Thymus (tissue), 11 donors: ENCODE results near the gene GNAT2. TPM values are rescaled to one million over a fixed set of nuclear protein-coding genes. Genes with fewer than 3 reads are reported as not detected.

Experiments used
- DNase-seq, 9 donors: peaks; one replicate each; pipeline ENCODE4 v3.0.0-alpha.2; 2013; ENCODE audit warnings: low spot score in 9 of 9, low read depth in 6 of 9, missing footprints in 1 of 9
- H3K27ac ChIP-seq, 2 donors: one replicate each; pipeline ENCODE4 v1.5.1; 2013; ENCODE audit warnings: control low read depth in 1 of 2, low read depth in 1 of 2, low read length in 1 of 2, mild to moderate bottlenecking in 1 of 2, moderate library complexity in 1 of 2
- H3K27me3 ChIP-seq, 2 donors: one replicate each; pipeline ENCODE4 v1.5.1; 2013; ENCODE audit warnings: low read length in 1 of 2; ENCODE audit not compliant: control insufficient read depth in 2 of 2, insufficient read depth in 1 of 2
- H3K36me3 ChIP-seq, 2 donors: one replicate each; pipeline ENCODE4 v1.5.1; 2013; ENCODE audit warnings: low read length in 1 of 2, mild to moderate bottlenecking in 1 of 2, moderate library complexity in 1 of 2; ENCODE audit not compliant: control insufficient read depth in 2 of 2, insufficient read depth in 2 of 2
- H3K4me1 ChIP-seq, 2 donors: one replicate each; pipeline ENCODE4 v1.5.1; 2013; ENCODE audit warnings: low read length in 2 of 2; ENCODE audit not compliant: control insufficient read depth in 2 of 2, insufficient read depth in 2 of 2
- H3K4me3 ChIP-seq, 2 donors: one replicate each; pipeline ENCODE4 v1.5.1; 2013; ENCODE audit warnings: low read length in 2 of 2, control low read depth in 1 of 2, mild to moderate bottlenecking in 1 of 2
- H3K9me3 ChIP-seq, 2 donors: one replicate each; pipeline ENCODE4 v1.5.1; 2013; ENCODE audit warnings: low read length in 1 of 2, mild to moderate bottlenecking in 1 of 2; ENCODE audit not compliant: control insufficient read depth in 2 of 2, insufficient read depth in 1 of 2
- WGBS: extraction: QIAGEN DNeasy Blood & Tissue Kit; methylation state at CpG from one replicate; pipeline ENCODE4 v1.1.7; 2013; 5-methylcytosine and 5-hydroxymethylcytosine counted together
- polyA plus RNA-seq: library from polyadenylated mRNA; stranded (reverse); fragments of 200-250 nt; gene quantifications from one replicate; pipeline ENCODE4 v1.2.3, GENCODE V29; 2013
- total RNA-seq: library from RNA; stranded (reverse); fragments of 120-200 nt; gene quantifications from one replicate; pipeline ENCODE4 v1.2.4, GENCODE V29; 2013
- donor health status: healthy.

The GNAT2 gene
- total and polyA plus RNA-seq, 2 donors, result 0.05 to 0.14 TPM

DNA sequence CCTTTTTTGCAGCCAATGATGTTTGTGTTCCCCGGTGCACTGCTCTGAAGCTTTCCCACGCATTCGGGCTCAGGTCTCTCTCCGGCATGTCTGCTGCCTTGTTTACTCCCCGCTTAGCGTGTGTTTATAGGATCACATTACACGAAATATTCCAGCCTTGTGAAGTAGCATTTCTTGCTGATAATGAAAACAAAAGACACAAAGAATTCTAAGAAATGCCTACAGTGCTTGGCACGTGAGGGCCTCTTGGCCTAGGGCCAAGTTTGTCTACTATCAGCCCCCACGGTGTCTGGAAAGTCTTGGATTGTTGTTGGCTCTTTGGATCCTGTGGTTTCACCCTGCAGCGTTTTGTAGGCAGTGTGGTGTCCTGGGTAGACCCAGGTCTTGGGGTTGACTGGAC, 25.3 kb upstream of the GNAT2 start:
- H3K4me3 ChIP-seq, result no peak overlapping the region
- peaks cover 2 to 12% of the 10 kb centered on the region in 2 donors for H3K4me1 ChIP-seq
- H3K27ac ChIP-seq, result no peak overlapping the region
- no peaks in the 10 kb centered on the region for H3K27me3 ChIP-seq
- no peaks in the 10 kb centered on the region for H3K36me3 ChIP-seq
- DNase-seq, result no peak
- WGBS, result 85% methylated on average over 10 of the region's 10 CpGs
- H3K9me3 ChIP-seq, result no peaks in the 10 kb centered on the region

DNA sequence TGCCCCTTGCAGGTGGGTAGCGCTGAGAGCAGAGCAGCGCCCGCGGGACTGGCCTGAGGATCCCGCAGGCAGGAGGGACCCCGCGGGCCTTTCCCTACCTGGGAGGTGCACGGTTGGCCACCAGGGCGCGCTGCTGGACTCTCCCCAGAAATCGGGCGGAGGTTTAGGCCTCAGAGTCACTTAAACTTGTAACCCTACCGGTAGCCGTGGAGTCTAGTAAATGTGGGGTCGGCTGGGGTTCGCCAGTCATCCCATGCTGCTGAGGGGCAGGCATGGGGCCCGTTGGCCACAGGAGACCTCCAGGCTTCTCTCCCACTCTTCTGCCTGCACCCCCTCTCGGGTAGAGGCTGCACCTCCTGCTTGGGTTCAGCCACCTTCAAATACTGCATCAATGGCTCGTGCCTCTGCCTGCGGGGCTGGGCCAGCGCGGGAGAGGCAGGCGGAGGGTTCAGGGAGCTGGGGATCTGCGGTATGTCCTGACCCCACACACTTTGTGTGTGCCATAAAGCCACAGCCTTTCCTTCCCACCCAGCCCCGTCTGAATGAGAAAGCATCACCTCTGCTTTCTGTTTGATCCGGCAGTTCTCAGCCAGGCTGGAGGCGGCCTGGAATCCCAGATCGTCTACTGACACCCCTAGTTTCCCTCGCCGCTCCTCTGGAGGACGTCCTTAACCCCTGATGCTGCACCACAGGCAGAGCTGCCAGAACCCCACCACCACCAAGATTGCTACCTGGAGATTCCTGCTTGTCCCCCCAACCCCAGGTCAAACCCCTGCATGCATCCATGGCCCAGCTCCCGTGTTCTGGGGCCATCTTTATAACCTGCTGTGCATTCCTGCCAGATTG, 24.2 kb upstream of the GNAT2 start:
- WGBS, result 46% methylated on average over 32 of the region's 32 CpGs

DNA sequence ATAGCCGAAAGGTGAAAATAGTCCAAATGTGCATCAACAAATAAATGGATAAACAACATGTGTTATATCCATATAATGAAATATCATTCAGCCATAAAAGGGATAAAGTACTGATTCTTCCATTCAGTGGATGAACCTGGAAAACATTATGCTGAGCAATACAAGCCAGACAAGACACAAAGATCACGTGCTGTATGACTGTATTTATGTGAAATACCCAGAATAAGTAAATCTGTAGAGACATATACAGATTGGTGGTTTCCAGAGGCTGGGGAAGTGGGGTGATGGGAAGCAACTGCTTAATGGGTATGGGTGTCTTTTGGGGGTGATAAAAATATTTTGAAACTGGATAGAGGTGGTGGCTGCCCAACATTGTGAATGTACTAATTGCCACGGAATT, 23.2 kb upstream of the GNAT2 start:
- Histone ChIP-seq H3K4me1 (peaks cover 2 to 12% of the 10 kb centered on the region in 2 donors), H3K9me3 (no peaks in the 10 kb centered on the region), H3K36me3 (no peaks in the 10 kb centered on the region), H3K27ac (no peak overlapping the region), H3K4me3 (no peak overlapping the region), H3K27me3 (no peaks in the 10 kb centered on the region)
- 87% methylated on average over 3 of the region's 3 CpGs for WGBS
- DNase-seq, result no peak

More for the DNA sequence above, 24.2 kb upstream of the GNAT2 start:
- Histone ChIP-seq H3K27me3 (no peaks in the 10 kb centered on the region), H3K36me3 (no peaks in the 10 kb centered on the region), H3K4me1 (peaks cover 2 to 12% of the 10 kb centered on the region in 2 donors), H3K27ac (no peak overlapping the region), H3K9me3 (no peaks in the 10 kb centered on the region), H3K4me3 (no peak overlapping the region)
- DNase-seq, result peak in 4 of 9 donors; percentile 71 to 87 (median 79)

DNA sequence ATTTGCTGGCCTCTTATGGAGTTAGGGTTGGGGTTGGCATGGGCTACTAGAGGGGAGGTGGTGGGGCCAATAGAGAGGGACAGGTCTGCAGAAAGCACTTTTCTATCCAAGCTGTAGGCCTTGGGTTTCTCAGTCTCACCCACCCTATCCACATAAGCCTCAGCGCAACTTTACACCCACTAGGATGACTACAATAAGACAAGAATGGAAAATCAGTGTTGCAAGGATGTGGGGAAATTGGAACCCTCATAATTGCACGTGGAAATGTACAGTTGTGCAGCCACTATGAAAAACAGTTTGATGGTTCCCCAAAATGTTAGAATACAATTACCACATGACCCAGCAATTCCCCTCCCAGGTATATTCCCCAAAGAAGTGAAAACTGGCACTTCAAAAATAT, 22.4 kb upstream of the GNAT2 start:
- WGBS, result 95% methylated on average over 2 of the region's 2 CpGs
- no peaks in the 10 kb centered on the region for H3K36me3 ChIP-seq
- H3K9me3 ChIP-seq, result no peaks in the 10 kb centered on the region
- H3K4me1 ChIP-seq, result peaks cover 2 to 12% of the 10 kb centered on the region in 2 donors
- no peak overlapping the region for H3K27ac ChIP-seq
- DNase-seq, result no peak
- no peaks in the 10 kb centered on the region for H3K27me3 ChIP-seq
- no peak overlapping the region for H3K4me3 ChIP-seq

DNA sequence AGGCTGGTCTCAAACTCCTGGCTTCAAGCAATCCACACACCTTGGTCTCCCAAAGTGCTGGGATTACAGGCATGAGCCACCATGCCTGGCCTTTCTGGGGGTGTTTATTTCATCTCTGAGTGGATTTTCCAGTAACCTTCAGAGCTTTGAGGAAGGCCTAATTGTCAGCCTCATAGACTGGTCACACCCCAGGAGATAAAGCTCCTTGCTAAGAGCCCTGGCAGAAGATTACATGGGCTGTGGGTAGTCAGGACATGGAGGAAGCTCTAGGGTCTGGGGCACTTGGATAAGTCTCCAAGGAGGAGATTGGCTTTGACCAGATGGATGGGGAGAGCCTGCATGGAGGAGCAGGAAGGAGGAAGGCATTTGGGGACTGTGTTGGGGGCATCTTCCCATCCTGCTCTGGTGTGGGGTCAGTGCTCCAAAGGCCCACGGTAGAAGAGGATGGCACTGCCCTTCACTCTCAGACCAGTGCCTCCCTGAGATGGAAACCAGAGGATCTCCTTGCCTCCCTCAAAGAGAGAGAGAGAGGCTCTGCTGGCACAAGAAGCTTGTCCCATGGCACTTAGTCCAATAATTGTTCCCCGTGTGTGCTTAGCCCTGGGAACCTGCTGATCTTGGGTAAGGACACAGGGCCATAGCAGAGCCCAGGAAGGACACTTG, 21.8 kb upstream of the GNAT2 start:
- Histone ChIP-seq H3K36me3 (no peaks in the 10 kb centered on the region), H3K9me3 (no peaks in the 10 kb centered on the region), H3K4me1 (peaks cover 2 to 12% of the 10 kb centered on the region in 2 donors), H3K27me3 (no peaks in the 10 kb centered on the region), H3K4me3 (no peak overlapping the region), H3K27ac (no peak overlapping the region)
- WGBS, result 92% methylated on average over 2 of the region's 2 CpGs
- DNase-seq, result no peak

DNA sequence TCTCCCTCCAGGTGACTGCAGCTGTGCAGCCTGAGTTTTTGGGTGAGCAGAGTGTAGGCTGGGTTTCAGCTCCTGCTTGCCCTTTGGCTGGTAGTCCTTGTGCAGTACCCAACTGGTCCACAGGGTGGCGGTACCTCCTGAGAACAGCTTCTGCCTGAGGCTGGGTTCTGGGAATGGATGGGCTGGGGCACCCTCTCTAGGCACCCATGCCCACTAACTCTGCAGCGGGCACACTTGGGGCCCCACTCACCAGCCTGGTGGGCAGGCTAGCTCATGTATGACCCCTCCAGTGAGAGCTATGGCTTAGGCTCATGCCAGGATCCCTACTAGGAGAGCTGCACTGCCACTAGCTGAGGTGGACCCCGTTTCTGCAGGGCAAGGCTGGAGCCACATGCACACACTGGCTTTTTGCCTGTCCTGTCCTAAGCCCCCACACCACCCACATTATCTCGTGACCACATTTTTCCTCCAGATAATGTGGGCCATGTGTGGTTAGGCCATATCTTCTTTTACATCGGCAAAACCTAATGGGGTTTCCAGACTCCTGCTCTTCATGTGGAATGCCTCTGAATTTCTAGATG, 21.0 kb upstream of the GNAT2 start:
- H3K9me3 ChIP-seq, result no peaks in the 10 kb centered on the region
- DNase-seq, result peak in 8 of 9 donors; percentile 57 to 92 (median 82)
- WGBS, result 29% methylated on average over 5 of the region's 5 CpGs

DNA sequence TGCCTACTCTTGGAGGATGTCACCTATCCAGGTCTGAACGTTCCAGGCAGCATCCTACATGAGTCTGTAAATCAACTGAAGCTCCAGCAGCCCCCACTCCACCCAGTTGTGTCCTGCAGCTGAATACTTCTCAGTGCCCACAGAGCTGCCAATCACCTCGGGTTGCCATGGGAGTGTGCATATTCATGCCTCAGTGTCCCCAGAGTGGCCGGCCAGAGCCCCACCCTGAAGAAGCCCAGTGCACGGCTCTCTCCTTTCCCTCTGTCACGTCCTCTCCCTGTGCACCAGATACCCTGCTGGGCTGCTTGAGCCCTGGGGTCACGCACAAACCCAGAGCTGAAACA, 20.4 kb upstream of the GNAT2 start:
- 75% methylated on average over 6 of the region's 6 CpGs for WGBS
- H3K9me3 ChIP-seq, result no peaks in the 10 kb centered on the region
- H3K27ac ChIP-seq, result no peak overlapping the region
- H3K36me3 ChIP-seq, result no peaks in the 10 kb centered on the region
- no peaks in the 10 kb centered on the region for H3K27me3 ChIP-seq
- H3K4me3 ChIP-seq, result no peak overlapping the region
- DNase-seq, result no peak
- H3K4me1 ChIP-seq, result peaks cover 2 to 12% of the 10 kb centered on the region in 2 donors

More for the DNA sequence above, 21.0 kb upstream of the GNAT2 start:
- H3K27ac ChIP-seq, result no peak overlapping the region
- H3K36me3 ChIP-seq, result no peaks in the 10 kb centered on the region
- H3K4me3 ChIP-seq, result no peak overlapping the region
- peaks cover 2 to 12% of the 10 kb centered on the region in 2 donors for H3K4me1 ChIP-seq
- H3K27me3 ChIP-seq, result no peaks in the 10 kb centered on the region

DNA sequence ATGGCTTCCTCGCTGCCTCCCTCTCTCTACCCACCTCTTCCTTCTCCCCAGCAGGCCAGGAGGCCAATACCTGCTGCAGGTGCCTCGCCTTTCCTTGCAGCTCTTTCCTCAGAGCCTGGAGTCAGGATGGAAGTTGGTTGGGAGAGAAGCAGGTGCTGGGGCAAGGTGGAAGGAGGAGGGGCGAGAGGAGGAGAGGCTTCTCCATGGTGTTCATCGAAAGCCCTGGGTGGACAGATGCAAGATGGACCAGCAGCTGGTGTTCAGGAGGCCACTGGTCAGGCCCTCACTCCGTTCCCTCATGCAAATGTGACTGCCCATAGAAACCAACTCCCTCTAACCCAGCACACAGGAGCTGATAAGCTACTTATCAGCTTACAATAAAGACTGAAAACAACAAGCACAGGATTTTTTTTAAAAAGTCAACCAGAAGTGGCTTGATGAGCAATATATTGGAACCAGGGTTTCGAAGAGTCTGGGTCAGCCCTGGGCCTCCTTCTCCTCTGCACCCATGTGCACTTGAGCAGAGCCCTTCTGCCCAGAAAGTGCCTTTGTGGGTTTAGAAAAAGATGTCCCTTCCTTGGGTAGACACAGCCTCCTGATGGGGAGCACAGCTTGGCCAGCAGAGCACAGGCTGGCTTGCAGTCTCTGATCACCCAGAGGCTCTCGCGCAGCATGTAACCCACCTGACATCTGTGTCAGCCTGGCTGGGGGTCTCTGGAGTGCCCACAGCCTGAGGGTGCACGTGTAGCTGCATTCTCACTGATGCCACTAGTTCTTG, 19.8 kb upstream of the GNAT2 start:
- no peaks in the 10 kb centered on the region for H3K27me3 ChIP-seq
- H3K27ac ChIP-seq, result no peak overlapping the region
- H3K4me1 ChIP-seq, result peaks cover 2 to 12% of the 10 kb centered on the region in 2 donors
- no peaks in the 10 kb centered on the region for H3K36me3 ChIP-seq
- DNase-seq, result no peak
- no peak overlapping the region for H3K4me3 ChIP-seq
- 88% methylated on average over 9 of the region's 9 CpGs for WGBS
- no peaks in the 10 kb centered on the region for H3K9me3 ChIP-seq
